NCI-H1436 treated with DMSO at 0.1 percent for 48 hours (cell line): Measurements from ENCODE around the gene MYO1A.
"Not testable (repeated sequence)": the region's sequence is repeated elsewhere in the genome, so short reads cannot be mapped to it uniquely, and the experiment has no call there.

Source experiments
- DNase-seq: peaks from one replicate; lab custom pipeline; 2025; lab: John Stamatoyannopoulos, UW

The MYO1A gene

DNA sequence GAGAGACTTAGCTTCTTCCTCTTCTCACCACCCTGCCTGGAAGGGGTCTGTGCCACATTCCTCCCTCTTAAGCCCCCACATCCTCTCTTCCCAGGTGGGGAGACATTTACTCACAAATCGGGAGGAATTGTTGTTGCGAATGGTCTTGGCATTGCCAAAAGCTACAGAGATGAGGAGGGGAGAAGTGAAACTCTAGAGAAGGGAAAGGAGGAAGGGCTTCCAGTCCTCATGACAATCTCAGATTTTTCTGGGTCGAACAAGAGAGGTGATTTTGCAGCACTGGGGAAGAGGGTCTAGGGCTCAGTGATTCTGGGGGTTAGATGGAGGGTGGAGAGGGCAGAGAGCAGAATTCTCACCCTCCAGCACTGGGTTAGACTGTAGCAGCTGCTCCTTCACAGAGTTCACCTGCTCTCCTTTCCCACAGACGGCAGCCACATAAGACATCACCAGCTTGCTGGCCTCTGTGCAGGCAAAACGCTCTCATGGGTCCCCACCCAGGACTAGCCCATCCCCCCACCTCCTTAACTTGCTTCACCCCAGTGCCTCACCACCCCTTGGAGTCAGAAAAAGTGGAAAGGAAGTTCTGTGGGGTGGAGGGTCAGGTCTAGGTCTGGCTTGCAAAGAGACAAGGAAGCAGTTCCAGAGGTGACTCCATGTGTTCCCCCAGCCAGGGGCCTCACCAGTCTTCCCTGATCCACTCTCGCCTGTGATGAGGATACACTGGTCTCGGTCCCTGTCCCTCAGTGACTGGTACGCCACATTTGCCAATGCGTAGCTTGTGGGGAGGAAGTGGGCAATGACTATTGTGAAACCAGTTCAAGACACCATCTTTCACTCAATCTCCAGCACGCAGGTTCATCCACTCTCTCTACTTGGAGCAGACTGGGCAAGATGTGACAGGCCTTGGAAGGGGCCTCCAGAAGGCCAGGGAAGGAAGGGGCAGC, 2.7 kb downstream of the MYO1A start:
- DNase-seq: no peak

DNA sequence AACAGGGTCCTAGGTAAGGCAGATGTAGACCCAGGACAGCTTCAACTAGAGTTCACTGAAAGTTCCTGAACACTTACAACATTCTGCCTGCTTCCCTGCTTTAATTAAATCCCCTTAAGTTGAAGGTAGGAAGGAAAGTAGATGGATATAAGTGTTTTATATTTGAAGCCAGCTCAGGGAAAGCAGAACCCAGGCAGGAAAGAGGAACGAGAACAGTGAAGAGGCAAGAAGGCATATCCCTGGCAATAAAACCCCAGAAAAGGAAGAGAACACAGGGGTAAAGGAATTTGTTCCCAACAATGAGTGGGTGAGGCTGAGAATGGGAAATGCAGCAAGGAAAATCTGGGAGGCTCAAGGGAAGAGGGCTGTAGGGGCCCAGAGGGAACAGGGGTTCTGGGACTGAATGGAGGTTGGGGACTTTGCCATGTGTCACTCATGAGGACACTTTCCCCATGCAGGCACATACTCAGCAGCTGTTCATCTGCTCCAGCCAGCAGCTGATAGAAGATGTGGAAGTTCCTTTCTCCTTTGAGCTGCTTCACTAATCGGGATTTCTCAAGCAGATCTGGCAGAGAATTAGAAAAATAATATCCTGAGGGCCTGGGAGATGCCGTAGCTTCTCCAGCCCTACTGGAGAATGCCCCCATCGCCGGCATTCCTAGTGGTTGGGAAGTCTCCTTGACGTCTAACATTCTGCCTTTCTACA, 3.7 kb downstream of the MYO1A start:
- no peak for DNase-seq

DNA sequence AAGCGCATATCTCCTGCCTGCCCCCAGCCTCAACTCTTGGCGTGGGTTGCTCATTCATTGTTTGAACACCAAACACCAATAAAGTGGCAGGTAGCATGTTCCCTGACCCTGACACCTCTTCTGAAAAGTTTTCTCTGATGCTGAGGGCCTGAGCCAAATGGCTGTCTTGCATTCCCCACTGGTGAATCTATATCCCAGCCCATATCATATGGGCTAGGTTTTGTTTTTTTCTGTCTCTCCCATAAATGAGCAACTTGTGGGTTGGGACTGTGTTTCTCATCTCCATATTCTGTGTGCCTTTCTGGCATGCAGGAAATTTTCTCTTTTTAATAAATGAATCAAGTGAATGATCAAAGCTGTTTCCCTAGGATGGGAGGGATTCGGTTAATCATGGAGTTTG, 5.0 kb downstream of the MYO1A start:
- no peak for DNase-seq

DNA sequence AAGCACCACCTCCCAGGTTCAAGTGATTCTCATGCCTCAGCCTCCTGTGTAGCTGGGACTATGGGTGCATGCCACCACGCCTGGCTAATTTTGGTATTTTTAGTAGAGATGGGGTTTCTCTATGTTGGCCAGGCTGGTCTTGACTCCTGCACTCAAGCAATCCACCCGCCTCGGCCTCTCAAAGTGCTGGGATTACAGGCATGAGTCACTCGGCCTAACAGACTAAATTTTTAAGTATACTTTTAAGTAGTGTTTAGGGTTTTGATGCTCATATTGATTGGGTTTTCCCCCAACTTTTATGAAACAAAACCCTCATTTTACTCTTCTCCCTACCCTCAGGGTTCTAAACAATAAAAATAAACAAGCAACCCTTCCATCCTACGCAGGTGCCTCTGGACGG, 5.5 kb downstream of the MYO1A start:
- DNase-seq: no peak

DNA sequence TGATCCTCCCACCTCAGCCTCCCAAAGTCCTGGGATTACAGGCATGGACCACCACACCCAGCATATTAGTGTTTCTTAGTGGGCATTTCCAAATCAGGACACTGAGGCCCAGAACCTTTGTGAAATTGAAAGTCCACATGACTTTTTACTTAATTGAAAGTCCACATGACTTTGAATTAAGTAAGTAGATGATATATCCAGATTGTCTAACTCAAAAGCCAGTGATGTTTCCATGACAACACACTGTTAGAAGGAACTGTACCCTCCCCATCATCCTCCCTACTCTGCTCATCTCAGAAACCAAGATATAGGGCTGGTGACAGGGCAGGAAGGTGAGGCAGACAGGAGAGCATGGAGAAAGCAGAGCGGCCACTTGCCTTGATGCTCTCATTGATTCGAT, 7.2 kb downstream of the MYO1A start:
- no peak for DNase-seq

DNA sequence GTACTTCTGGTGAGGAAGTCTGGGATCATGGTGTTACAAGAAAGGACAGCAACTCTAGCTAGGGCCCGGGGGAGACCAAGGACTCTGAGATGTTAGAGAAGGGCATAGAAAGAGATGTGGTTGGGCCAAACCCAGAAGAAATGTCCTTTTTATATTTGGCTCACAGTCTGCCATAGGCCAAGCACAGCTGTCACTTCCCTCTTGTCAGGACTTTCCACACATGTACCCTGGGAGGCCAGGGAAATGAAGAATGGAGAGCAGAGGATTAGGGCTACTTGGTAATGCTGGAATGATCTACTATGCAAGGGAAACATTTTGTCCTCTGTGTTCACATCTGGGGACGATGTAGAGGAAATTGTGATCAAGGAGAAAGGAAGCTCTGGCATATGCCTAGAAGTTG, 9.2 kb downstream of the MYO1A start:
- no peak for DNase-seq

DNA sequence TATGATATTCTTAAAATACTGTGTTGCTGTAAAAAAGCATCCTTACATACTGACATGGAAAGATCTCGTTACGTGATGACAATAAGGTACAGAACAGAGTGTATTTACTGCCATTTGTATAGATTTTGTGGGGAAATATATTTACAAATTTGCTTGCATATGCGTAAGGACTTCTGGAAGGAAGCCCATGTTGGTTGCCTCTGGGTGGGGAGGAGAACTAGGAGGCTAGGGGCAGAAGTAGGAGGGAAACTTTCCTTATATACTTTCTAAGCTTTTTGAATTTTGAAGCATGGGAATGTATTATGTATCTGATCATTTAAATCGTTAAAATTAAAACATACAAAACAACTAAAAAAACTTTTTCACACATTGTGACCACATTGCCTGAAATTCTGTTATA, 9.7 kb downstream of the MYO1A start:
- DNase-seq: no peak

DNA sequence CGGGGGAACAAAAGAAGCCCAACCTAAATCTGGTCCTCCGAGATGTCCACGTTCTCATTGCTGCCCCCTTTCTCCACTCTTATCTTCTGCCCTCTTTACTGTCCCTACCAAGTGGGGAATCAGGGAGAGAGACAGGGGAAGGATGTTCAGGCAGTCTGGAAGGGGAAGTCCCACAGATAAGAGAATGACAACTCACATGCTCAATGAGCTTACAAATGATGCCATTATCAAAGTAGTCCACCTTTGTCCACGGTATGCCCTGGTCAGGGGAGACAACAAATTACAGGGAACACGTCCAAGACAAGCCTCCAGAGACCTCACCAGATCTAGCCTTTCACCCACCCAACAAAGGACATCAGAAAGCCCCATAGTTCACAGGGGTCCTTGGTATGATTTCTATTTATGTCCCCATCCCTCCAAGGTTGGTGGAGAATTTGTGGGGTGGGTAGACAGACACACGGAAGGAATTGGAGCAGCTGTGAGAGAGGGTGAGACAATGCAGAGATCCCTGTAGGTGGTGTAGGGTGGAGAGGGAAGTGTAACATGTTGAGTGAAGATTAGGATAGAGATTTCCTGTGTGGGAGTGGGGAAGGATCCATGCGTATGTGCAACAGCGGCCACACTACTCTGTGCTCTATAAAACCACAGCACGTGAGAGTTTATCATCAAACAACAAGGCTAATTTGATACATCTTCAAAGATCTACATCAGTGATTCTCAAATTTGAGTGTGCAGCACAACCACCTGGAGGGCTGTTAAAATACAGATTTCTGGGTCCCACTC, 10.7 kb downstream of the MYO1A start:
- no peak for DNase-seq

DNA sequence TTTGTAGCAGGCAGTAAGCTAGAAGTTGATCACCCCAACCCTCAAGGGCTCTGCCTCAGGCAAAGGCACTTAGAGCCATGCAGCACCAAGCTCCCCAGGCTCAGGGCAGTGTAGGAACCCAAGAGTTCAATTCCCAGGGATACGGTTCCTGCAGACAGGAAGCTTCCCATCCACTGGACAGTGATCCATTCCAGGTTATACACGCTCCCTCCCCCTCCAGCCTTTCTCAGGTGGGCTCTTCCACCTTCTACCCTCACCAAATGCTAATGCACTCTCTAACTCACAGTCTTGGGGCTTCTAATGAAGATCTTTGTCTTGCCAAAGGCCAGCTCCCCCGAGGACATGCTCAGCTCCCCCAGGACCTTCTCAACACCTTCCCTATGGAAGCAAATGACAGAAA, 12.7 kb downstream of the MYO1A start:
- no peak for DNase-seq

DNA sequence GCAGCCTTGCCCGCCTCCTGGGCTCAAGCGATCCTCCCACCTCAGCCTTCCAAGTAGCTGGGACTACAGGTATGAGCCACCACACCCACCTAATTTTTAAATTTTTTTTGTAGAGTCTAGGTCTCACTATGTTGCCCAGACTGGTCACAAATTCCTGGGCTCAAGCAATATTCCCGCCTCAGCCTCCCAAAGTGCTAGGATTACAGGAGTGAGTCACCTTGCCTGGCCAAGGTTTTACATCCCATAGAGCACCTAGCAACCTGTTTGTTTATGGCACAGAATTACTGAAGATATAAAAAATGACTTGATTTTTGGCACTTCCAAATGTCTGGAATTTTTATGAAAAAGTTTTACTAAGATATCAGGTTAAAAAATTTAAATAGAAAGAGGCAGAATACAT, 16.5 kb downstream of the MYO1A start:
- DNase-seq: no peak

DNA sequence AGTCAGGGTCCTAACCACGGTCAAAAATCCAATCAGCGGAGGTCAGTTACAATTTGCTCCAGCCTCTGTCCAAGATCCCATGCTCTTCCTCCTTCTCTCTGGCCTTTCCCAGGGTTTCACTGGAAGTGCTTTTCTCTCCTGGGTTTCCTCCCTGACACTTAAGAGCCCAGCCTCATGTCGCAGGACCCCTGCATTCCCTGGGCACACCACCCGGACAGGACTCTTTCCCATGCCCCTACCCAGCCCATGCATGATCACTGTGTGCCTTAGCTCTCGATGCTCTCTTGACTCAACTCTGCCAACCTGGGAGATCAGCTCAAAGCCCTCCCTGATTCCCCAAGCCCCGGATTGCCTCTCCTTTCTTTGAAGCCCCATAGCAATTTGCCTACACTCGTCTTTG, 18.1 kb downstream of the MYO1A start:
- DNase-seq: no peak

DNA sequence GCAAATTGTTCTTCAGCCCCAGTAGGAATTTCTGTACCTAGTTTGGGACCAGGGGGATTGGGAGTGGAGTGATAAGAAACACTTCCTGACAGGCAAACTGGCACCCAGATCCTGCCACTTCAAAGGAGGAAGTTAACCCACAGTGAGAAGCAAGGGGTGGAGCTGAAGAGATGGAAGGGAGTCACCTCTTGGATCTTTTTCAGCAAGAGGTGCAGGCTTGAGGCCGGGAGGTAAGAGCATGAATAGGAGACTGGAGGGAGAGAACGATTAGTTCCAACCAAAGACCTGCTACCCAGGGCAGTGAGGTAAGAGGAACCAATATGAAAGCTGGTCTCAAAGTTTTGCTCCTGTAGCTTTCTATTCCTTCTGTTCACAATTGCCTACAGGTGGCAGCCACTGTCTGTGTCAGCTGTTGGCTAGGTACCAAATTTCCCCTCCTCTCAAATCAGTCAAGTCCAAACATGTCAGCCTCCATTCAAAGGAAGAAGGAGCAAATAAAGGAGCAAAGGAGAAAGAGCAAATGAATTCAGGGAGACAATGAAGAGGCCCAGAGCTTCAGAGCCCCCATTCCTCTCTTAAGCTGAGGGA, 18.7 kb downstream of the MYO1A start:
- peak; percentile 82 for DNase-seq

DNA sequence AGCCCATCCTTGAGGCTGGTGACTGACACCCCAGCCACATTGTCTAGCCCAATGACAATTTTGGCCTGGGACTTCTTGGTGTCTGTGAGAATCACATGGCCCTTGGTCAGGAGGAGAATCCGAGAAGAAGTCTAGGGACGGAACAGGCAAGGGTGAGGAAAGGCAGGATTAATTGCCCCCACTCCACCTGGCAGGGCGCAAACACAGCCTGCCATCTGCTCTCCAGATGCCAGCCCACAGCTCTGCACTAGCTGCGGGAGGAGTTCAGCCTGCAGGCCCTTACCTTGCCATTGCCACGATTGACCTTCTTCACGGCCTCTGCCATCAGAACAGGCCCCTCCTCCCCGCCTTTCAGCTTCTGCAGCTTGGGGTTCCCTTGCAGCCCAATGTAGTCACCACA, 20.5 kb downstream of the MYO1A start:
- DNase-seq: no peak

DNA sequence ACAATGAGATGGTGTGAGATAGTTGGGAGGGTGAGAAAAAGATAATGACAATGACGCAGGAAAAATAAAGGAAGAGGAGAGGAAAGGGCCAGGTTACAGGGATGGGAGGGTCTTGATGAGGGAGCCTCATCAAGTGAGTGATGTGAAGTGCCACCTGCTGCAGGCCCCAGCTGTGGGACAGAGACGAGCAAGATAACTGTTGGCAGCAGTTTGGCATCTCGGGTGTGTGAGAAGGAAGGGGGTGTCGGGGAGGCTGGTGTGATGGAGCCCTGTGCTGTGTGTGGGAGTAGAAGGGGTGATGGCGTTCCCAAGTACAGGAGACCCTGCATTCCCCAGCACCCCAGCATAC, 22.1 kb downstream of the MYO1A start:
- DNase-seq: no peak

DNA sequence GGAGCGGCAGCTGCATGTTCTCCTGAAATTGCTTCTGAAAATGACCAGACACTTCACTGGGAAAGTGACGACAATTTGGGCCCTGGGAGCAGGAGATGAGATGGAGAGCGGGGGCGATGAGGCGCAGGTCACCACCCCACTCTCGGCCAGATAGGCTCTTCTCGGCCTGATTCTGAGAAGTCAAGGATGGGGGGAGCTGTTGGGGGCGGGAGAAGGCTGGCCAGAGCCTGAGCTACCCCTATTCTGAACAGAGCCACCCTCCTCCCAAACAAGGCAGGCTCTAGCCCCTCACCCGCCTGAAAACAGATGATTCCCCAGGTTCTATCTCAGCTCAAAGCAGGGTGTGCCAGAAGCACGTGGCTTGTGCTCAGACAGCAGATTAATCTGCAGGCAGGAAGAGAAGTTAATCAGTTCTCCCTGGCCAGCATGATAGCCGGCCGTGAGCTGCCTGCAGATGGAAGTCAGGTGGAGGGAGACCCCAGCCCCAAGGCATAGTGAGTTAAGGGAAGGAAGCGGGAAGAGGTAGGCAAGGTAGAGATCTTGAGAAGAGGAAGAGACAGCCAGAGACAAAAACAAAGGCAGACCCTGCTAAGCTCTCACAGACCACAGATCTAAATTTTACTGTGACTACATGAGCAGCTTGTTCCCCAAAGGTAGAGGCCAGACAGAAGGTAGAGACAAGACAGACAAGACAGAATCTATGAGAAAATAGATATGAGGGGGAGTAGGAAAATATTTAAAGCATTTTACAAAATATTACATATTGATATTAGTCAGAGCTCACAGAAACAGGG, 22.7 kb downstream of the MYO1A start:
- DNase-seq: no peak

DNA sequence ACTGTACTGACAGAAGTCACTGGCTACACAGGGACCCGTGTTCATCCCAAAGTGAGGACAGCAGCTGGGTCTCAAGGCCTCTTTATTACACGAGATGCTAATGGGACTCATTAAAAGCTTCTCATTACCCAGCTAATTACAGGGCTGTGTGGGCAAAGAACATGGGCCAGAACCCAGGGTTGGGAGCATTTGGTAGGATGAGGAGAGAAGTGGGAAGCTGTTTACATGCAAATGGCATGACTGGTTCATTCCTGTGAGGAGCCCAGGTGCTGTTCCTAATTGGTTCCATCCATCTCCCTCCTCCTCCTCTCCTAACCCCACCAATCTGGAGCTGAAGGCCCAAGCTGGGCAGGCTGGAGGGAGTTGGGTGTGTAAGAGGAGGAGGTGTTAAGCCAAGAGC, 24.7 kb downstream of the MYO1A start:
- no peak for DNase-seq

DNA sequence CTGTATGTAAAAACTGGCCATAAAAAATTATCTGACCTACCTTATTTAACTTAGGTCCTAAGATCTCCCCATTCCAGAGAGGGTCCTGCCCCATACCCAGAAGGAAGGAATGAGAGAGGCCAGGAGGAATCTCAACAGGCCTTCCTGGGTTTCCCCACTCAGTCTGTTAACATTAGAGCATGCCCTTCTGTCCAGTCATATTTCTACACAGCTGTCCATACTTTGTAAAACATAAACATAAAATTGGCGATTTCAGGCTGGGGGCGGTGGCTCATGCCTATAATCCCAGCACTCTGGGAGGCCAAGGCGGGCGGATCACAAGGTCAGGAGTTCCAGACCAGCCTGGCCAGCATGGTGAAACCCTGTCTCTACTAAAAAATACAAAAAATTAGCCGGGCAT, 27.6 kb downstream of the MYO1A start:
- DNase-seq: not testable (repeated sequence)

DNA sequence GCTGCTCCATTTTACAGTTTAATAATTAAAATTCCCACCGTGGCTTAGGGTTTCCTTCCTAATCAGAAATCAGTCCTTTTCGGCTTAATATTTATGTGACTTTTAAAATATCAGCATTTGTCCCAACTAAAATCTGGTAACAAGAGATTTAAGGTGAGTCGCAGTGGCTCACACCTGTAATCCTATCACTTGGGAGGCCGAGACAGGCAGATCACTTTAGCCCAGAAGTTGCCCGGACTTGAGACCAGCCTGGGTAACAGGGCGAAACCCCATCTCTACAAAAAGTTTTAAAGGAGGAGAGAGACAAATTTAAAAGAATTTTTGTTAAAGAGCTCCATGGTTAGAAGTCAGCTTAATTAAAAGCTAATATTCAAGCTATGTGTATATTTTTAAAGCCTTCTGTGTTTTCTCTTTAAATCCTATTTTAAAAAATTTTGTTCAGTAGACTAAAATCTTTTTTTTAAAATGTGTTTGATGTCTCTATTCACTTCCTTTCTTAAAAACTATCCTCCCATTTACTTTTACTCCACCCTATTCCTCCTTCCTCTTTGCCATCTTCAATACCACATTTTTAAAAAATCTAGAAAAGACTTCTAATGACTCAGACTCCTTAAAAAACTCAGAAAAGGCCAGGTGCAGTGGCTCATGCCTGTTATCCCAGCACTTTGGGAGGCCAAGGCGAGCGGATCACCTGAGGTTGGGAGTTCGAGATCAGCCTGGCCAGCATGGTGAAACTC, 29.8 kb downstream of the MYO1A start:
- no peak for DNase-seq

DNA sequence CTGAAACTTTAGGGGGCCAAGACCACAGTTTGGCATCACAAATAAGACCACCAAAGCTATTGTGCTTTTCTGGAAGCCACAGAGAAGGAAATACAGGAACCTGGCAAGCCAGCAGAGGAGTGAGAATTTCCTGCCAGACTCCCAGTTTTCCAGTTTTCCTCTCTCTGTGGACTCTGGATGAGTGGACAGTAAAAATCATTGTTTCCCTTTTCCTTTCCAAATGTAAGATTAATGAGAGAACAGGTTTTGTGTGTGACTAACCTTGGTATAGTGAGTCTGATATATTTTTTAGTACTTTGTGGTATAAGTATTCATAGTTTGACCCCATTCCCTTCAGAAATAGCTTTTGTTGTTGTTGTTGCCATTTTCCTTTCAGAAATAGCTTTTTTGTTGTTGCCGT, 31.0 kb downstream of the MYO1A start:
- DNase-seq: no peak

DNA sequence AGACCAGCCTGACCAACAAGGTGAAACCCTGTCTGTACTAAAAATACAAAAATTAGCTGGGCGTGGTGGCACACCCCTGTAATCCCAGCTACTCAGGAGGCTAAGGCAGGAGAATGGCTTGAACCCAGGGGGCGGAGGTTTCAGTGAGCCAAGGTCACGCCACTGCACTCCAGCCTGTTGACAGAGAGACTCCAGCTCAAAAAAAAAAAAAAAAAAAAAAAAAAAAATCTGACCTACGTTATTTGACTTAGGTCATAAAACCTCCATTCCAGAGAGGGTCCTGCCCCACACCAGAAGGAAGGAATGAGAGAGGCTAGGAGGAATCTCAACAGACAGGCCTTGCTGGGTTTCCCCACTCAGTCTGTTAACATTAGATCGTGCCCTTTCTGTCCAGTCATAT, 31.6 kb downstream of the MYO1A start:
- not testable (repeated sequence) for DNase-seq

DNA sequence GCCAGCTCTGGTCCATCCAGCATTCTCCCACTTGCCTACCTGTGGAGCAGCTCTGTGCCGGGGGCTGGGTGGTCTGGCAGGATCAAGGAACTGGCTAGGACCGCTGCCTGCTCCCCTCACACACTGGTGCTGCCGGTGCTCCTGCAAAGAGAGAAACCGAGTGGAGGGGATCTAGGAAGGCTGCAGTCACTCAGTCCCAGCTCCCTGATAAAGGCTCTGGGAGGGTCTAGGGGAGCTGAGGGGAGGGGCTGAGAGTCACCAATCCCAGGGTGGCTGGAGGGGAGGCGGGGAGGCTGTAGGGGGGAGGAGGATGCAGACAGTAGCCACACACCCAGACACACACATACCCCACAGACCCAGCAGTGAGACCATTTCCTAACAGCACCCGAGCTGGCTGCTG, 33.6 kb downstream of the MYO1A start, which contains the start of gene TAC3:
Gene TAC3, minus strand, starts transcription at position 182 of the 400 bp plus-strand sequence. CDS start 732 bp downstream, outside the sequence.
- no peak for DNase-seq
